Stimulated activated CD4-positive, alpha-beta T cell treated with anti-CD3 and anti-CD28 coated beads, TNF-alpha, amount 100 ng/mL, for 48 hours (primary cell): Measurements from ENCODE around the gene CDK6.

Experiments
- DNase-seq, 3 donors: peaks; one replicate each; pipeline ENCODE4 v3.0.0-alpha.2; 2020; ENCODE audit warnings: low read depth in 3 of 3

Gene CDK6

DNA sequence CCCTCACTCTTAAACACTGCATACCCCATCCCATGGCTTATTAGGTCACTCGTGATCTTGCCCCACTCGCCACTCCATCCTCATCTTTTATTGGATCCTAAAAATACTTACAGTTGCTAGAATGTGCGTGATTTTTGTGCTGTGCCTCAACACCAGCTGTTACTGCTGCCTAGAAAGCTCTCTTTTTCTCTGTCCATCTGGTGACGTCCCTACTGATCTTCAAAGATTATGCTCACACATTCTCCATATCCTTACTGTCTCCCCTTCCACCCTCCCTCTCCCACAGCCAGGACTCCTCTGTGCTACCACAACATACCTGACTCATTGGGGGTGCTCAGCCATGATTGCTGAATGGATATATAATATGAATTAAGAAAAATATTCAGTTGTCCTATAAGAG lies 42.0 kb downstream of the CDK6 start:
- DNase-seq: no peak

DNA sequence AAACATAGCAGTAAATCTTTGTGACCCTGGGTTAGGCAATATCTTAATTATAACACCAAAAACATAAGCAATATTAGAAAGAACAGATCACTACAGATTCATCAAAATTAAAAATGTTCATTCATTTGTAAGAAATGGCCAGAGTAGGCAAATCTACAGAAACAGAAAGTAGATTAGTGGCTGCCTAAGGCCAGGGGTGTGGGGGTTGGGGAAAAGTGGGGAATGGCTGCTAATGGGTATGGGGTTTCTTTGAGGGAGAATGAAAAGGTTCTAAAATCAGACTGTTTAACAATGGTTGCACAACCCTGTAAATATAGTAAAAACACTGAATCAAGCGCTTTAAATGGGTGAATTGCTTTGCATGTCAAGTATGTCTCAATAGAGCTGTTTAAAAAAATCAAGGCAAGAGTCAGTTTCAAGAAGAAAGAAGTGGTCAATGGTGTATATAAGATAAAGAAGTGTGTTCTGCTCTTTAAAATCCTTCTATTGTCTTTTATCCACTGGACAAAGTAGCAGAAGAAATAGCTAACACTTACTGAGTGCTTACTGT lies 42.6 kb downstream of the CDK6 start:
- no peak for DNase-seq

DNA sequence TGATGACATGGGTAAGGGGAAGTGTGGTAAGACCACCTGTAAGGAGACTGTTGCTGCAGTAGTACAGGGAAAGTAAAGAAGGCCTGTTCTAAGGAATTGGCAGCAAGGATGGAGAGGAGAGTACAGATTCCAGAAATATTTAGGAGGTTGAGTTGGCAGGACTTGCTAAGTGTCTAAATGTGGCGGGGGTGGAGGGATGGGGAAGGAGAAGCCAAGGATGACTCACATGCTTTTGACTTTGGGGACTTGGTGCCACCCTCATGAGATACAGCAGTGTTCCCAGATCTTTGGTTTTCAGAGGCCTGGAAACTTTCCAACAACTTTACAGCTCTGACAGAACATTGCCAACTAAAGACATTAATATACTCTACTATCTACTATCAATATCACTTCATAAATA lies 45.4 kb downstream of the CDK6 start:
- no peak for DNase-seq

DNA sequence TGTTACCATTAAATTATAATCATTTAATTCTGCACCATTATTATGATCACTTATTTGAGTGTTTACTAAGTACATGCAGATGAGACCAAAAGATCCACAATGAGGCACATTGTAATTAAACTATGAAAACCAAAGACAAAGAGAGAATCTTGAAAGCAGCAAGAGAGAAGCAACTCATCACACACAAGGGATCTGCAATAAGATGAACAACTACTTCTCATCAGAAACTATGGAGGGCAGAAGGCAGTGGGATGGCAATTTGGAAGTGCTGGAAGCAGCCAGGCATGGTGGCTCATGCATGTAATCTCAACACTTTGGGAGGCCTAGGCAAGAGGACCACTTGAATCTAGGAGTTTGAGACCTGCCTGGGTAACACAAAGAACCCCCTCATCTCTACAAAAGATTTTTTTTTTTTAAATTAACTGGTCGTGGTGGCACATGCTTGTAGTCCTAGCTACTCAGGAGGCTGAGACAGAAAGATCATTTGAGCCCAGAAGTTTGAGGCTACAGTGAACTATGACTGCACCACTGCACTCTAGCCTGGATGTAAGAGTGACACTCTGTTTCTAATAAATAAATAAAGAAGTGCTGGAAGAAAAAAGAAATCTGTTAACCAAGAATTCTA lies 47.7 kb downstream of the CDK6 start:
- DNase-seq: no peak

DNA sequence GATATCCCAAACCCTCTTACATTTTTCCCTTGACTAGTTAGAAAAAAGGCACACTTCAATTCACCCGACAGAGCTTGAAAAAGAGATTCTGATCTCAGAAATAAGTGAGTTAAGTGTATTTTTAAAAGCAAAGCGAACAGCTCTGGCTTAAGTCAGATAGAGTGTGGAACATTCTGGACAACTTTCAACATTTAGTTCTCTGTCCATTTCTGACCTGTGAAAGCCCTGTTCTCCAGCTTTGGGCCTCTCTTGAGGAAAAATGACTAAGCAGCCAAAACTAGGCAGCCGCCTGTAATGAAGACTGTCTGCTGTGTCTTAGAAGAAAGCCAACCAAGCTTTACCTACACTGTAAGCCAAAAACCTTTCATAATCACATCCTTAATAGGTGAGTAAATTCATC lies 50.5 kb downstream of the CDK6 start:
- DNase-seq: no peak

DNA sequence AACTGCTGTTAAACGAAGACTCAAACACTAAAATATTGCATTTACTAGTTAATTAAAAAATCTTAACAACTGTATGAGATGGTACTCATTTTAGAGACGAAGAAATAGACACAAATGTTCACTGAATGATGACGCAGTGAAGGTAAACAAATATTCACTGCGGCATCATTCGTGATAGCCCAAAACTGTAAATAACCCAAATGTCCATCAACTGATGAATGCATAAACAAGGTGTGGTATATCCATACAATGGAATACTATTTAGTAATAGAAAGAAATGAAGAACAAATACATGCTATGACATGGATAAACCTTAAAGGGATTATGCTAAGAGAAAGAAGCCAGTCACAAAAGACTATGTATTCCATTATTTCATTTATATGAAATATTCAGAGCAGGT lies 51.4 kb downstream of the CDK6 start:
- DNase-seq: no peak

DNA sequence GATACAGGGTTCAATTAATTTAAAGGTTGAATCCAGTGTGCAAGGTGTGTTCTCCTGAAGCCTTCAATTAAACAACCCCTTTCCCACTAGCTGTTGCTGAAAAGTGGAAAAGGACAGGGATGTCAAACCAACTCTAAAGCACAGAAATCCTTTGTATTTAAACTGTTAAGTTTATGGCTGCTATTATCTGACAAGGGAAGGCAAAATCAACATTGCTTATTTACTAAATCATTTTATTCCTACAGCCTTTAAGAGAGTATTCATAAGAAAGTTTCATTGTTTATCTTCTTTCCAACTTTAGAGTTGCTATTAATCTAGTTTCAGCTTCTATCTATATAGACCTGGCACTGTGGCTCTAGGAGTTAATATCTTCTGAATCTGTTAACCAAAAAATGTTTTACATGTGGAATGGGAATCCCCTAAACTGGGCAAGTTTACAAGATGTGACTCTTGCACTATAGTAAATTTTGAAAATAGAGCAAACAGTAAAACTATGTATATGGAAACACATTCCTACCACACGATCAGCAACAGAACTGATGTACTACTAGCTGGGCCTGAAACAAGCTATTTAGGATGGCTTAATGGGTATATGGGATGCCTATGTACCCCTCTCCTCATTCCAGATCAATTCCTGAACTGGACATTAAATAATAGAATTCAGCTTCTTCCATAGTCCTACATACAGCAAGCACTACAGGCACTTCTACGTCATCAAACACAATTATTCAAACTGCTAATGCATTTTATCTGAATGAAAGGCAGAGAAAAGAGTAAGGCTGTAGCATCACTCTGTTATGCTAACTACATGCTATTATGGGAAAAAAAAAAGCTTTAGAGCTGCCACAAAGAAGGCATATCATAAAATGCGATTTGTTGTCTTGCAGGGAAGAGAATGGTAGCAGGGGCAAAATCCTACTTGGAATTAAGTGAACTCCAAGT lies 52.8 kb downstream of the CDK6 start:
- DNase-seq: no peak

DNA sequence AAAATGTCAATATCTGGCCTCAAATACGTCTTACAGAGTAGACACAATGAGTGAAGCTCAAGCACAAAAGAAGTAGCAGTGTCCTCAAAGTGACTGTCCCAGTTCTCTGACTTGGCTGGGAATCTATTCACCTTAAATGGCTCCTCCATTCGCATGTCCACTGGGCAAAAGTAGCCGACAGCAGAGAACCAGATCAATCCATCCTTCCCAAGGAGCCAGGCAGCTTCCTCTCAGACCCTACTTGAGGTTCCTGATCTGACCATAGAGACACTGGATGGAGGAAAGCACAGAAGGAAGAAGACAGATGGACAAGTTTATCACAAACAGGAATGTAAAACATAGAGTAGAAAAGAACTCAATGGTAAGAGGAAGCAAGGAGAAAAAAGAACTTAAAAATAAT lies 53.5 kb downstream of the CDK6 start:
- DNase-seq: no peak

DNA sequence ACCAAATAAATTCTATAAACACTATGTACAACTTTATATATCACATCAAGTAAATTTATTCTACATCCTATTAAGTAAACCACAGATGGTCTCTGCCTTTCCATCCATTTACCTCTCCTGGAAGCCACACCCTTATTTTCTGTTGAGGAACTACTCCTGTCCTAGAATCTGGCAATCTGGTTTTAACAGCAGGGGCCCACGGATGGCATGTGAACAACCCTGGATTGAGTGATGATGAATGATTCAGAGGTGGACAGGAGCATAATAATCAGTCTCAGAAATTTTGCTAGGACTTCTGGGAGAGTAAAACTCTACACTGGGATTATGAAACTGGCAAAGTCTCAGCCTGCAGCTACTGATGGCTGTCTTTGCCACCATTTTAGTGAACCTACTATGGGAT lies 54.1 kb downstream of the CDK6 start:
- no peak for DNase-seq

DNA sequence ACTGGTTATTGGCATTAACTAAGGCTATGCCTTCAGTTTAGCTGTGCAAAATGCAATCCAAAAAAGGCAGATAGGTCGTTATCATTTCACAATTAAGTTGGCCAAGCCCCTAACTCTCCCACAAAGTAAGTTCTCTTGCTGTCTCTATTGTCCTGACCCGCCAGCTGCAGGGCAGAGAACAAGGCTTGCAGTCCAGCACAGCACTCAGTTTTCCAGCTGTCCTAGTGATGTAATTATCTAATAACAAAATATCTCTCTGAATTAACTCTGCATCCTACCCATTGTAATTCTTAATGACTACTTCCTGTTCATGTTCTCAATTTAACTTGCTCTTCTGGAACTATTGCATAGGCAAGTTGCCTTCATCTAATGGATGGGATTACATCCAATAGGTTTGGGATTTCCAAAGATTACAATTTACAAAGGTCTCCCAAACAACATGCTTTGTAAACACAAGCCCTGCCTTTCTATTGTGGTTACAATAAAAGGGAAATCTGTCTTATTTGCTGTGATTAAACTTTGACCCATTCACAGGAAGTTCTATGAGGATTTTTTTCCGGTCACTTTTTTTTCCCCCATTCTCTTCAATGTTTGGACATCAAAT lies 55.2 kb downstream of the CDK6 start:
- no peak for DNase-seq

DNA sequence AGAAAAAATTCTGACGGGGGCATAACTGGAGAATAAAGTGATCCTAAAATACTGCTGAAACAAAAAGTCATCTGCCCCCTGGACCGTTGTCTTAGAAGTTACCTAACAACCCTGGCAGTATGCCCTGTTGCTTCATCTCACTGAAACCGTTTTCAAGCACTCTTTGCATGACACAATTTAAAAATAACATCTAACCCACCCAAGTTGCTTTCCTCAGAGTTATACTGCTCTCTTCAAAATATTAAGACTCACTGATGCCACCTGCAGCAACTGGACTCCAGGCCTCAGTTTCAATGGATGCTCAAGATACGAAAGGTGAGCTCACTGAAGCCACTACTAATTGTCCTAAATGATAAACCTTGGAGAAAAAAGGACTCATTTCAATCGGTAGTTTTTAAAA lies 57.4 kb downstream of the CDK6 start:
- DNase-seq: no peak

DNA sequence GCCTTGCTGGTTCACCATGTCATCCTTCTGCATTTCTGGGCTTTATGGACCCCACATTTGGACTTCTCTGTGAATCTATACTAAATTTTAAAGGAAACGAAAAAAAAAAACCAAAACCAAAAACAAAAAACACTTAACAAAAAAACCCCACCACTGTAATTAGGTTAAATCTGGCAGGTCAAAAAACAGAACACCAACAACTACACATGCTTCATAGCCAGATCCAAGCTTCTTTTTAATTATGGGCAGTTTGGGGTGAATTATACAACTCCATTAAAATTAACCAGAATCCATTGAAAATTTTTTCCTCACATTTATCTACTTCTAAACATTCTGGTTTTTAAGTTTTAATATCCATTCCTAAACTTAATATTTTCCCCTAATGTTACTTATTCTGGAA lies 58.4 kb downstream of the CDK6 start:
- DNase-seq: no peak

DNA sequence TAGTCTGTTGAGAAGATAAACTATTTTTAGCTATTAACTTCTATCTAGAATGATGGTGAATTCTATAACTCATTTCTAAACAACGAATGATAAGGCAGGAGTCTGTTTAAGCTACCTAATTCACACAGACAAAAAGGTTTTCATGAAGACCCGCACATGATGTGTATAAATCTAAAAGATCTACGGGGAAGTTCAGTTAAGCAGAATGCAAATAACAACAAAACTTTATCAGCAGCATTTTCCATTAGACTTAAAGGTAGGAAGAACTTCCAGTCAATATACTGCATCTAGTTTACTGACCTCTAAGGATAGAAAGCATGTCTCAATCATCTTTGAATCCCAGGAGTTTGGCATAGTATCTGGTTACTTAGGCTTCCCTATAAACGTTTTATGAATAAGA lies 62.6 kb downstream of the CDK6 start:
- DNase-seq: no peak

DNA sequence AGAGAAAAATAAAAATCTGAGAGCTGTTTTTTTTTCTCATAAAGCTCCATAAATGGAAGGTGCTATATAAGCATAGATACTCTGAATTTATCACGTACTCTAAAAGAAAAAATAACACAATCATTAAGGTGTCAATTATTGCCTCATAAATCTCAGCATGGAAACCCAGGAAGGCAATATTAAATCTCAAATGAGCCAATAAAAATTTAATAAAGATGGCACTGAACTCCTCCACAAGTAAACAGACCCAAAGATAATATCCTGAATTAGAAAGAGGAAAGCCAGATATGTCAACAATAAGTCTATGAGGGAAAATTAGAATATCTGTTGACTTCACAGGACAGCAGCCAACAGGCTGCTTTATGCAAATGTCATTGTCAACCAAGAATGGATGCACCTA lies 66.5 kb downstream of the CDK6 start:
- DNase-seq: no peak

DNA sequence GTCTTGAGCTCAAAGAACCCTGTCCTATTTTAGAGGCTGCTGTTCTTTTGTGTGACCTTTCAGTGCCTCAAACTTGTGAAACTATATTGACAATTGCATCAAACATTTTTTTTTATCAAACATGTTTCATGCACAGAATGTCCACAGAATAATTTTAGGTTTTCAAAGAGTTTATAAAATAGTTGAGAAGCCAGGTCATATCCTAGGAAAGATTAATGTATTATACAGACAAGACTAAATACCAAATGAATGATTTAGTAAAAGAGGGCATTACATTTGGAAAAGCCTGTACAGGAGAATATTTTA lies 67.0 kb downstream of the CDK6 start:
- DNase-seq: no peak

DNA sequence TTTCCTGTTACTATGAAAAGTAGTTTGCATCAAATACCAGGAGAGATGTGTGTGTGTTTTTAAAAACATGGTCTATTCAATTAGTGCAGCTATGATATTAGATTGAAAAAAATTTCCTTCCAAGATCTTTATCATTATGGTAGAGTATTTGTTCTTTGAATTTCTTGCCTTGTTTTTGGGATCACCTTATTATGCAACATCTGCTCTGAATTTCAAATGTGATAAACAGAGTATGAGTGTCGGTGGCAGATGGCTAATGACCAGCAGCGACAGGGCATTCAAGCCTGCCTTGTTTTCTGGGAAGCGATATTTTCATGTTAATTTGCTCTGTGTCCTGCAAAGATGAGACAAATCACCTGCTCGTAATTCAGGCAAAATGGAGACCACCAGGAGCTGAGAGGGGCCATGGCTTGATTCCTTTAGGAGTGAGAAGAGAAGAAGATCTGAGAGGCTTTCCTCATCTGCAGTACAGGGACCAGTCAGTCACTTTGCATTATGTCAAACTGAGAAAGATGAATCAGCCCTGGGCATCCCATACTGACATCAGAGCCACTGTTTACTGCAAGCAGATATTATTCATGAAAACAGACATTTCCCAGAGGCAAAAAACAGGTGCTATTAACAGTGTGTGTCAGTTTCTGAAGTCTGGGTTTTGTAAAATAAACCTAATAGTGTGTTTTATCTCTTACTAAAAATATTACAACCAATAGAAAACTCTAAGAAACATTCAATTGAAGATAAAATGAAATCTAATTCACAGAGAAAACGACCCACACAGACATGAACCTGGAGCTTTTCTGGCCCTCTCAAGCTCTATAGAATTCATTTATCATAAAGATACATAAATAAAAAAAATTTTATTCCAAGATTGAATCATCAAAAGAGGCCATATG lies 67.6 kb downstream of the CDK6 start:
- peak in 2 of 3 donors; percentile 13 to 26 for DNase-seq

DNA sequence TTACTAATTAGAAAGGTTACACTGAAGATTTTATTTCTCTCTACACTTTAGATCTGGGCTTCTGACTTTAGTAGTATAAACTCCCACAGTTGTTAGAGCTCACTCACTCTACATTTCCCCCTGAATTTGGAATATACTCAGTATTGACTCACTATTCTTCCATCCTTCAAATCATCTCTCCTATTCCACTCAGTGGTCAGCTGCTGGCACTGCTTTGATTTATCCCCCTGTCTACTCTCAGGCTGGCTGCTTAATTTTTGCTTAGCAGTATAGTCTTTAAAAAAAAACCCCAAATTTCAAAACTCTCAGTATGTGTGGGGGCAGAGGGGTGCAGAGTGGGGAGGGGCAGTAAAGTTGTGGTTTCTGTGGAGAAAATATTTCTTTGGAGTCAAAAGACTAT lies 68.9 kb downstream of the CDK6 start:
- DNase-seq: no peak

DNA sequence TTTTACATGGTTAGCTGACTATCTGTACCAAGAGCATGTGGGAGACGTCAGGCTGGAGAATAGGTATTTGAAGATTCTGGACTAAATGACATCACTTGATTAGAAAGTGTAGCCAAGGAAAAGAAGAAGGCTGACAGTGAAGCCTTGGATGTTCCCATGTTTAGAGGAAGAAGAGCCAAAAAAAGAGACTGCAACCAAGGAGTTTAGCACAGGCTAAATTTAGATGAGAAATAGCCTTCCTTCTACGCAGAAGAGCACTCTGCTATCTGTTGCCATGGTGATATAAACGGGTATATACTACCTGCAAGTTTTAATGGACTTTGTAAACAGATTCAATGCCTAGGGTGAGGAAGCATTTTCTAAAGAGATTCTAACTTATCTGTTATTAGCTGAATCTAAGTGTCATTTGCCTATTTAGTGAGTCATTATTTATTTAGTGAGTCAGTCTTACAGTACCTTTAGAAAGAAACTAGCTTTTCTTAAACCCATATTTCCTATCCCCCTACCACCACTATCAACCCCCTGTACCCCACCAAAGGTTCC lies 69.8 kb downstream of the CDK6 start:
- no peak for DNase-seq

DNA sequence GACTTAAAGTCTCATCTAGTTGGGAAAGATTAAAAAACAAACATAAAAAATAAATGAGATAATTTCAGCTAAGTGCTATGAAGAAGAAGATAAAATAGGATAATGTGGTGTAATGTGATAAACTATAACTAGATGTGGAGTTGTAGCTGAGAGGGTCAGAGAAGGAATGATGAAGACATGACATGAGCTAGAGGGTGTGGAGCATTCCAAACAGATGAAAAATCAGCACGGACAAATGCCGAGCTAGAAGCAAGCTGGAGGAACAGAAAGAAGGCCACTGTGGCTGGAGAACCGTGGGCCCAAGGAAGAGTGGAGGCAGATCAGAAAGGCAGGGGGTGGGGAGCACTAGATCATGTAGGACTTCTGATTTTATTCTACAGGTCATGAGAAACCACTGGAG lies 70.6 kb downstream of the CDK6 start:
- DNase-seq: no peak

DNA sequence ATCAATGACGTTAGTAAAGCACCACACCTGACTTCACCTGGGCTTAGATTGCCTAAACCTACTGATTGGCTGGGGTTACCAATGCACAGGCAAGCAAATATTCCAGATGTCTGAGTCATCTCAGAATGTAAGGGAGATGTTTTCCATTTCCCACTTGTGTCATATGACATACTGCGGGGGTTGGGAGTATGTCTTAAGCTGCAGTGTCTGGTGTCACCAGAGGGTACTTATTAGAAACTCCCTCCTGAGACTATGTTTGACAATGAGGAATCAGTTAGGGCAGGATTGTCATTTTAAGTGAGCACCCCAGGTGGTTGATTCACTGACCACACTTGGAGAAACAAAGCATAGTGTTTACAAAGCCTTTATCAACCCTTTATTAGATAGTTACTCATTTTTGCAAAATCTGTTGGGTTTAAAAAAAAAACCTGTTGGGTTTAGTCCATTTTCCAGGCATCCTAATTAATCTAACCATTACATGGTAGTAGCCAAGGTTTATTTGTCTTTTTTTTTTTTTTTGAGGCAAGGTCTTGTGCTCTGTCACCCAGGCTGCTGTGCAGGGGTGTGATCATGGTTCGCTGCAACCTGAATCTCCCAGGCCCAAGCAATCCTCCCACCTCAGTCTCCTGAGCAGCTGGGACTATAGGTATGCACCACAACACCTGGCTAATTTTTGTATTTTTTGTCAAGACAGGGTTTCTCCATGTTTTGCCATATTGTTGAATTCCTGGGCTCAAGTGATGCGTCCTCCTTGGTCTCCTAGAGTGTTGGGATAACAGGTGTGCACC lies 72.5 kb downstream of the CDK6 start:
- no peak for DNase-seq

DNA sequence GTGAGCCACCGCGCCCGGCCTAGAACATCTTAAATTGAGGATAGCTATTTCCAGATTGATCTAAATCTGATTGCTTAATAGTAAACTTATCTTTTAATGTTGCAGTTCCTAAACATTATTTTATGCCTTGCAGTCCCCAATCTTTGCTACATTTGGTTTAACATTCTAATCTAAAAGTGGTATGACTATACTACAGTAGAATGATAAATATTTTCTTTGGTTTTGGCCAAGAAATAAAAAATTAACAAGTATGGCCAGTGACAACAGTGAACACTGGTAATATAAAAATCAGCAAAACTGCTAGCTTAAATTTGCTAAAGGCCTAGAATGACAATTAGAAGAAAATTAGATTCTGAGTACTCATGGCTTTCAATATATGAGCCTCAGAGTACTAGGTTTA lies 73.5 kb downstream of the CDK6 start:
- no peak for DNase-seq
